Activated CD4-positive, CD25-positive, alpha-beta regulatory T cell treated with anti-CD3 and anti-CD28 coated beads, Interleukin-2, amount 50 U/mL, for 24 hours (primary cell): ENCODE measurements around the gene GTF2I.
"Not testable (repeated sequence)": the region's sequence is repeated elsewhere in the genome, so short reads cannot be mapped to it uniquely, and the experiment has no call there.

ENCODE experiments used
- ATAC-seq, 2 donors: fragments of 150-1000 bp; cut with Tn5 transposase; one replicate each; pipeline ENCODE4 v1.10.0; 2021; ENCODE audit warnings: mild to moderate bottlenecking in 1 of 2, moderate library complexity in 1 of 2

The GTF2I gene

GRCh38 chr7:74781746-74782145, 124.2 kb downstream of the GTF2I start:
- ATAC-seq: not testable (repeated sequence)

GRCh38 chr7:74783595-74783994, 126.1 kb downstream of the GTF2I start:
- ATAC-seq: not testable (repeated sequence)

- ATAC-seq: peak; percentile 90 to 94
Measured at GRCh38 chr7:74788369-74789150, 131.0 kb downstream of the GTF2I start.

GRCh38 chr7:74789200-74789736, 131.8 kb downstream of the GTF2I start:
- ATAC-seq: not testable (repeated sequence)

- ATAC-seq: not testable (repeated sequence)
Measured at GRCh38 chr7:74797848-74798622, 140.5 kb downstream of the GTF2I start.

GRCh38 chr7:74798644-74799043, 141.1 kb downstream of the GTF2I start:
- peak in 1 of 2 donors; percentile 39 for ATAC-seq
